HL-60 (cell line): ENCODE results near the gene OR52K1.

ENCODE experiments used
- GABPA ChIP-seq: IDR thresholded peaks from 2 replicates; pipeline ENCODE4 v1.6.1; 2012; ENCODE audit warnings: low read depth
- POLR2AphosphoS5 ChIP-seq: IDR thresholded peaks from 2 replicates; pipeline ENCODE4 v1.6.1; 2012; ENCODE audit warnings: low read depth
- TF ChIP-seq, protein P1 (sequence below): IDR thresholded peaks from one replicate; pipeline ENCODE4 v1.5.1; 2011; ENCODE audit warnings: low read length, control low read depth, inconsistent platforms; ENCODE audit not compliant: insufficient read depth
- TF ChIP-seq, protein P2 (sequence below): IDR thresholded peaks from 2 replicates; pipeline ENCODE4 v1.6.1; 2012; ENCODE audit warnings: low read depth; ENCODE audit not compliant: insufficient replicate concordance

GRCh38 chr11:4482445-4482844 is at the start of gene OR52K1:
- TF ChIP-seq, protein P1, sequence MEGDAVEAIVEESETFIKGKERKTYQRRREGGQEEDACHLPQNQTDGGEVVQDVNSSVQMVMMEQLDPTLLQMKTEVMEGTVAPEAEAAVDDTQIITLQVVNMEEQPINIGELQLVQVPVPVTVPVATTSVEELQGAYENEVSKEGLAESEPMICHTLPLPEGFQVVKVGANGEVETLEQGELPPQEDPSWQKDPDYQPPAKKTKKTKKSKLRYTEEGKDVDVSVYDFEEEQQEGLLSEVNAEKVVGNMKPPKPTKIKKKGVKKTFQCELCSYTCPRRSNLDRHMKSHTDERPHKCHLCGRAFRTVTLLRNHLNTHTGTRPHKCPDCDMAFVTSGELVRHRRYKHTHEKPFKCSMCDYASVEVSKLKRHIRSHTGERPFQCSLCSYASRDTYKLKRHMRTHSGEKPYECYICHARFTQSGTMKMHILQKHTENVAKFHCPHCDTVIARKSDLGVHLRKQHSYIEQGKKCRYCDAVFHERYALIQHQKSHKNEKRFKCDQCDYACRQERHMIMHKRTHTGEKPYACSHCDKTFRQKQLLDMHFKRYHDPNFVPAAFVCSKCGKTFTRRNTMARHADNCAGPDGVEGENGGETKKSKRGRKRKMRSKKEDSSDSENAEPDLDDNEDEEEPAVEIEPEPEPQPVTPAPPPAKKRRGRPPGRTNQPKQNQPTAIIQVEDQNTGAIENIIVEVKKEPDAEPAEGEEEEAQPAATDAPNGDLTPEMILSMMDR: no peak
- TF ChIP-seq GABPA (no peak), POLR2AphosphoS5 (no peak)
- TF ChIP-seq, protein P2, sequence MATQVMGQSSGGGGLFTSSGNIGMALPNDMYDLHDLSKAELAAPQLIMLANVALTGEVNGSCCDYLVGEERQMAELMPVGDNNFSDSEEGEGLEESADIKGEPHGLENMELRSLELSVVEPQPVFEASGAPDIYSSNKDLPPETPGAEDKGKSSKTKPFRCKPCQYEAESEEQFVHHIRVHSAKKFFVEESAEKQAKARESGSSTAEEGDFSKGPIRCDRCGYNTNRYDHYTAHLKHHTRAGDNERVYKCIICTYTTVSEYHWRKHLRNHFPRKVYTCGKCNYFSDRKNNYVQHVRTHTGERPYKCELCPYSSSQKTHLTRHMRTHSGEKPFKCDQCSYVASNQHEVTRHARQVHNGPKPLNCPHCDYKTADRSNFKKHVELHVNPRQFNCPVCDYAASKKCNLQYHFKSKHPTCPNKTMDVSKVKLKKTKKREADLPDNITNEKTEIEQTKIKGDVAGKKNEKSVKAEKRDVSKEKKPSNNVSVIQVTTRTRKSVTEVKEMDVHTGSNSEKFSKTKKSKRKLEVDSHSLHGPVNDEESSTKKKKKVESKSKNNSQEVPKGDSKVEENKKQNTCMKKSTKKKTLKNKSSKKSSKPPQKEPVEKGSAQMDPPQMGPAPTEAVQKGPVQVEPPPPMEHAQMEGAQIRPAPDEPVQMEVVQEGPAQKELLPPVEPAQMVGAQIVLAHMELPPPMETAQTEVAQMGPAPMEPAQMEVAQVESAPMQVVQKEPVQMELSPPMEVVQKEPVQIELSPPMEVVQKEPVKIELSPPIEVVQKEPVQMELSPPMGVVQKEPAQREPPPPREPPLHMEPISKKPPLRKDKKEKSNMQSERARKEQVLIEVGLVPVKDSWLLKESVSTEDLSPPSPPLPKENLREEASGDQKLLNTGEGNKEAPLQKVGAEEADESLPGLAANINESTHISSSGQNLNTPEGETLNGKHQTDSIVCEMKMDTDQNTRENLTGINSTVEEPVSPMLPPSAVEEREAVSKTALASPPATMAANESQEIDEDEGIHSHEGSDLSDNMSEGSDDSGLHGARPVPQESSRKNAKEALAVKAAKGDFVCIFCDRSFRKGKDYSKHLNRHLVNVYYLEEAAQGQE: no peak
